NCI-H1694 treated with DMSO at 0.1 percent for 48 hours (cell line): Measurements from ENCODE around the gene APH1A.
"Not testable (repeated sequence)": the region's sequence is repeated elsewhere in the genome, so short reads cannot be mapped to it uniquely, and the experiment has no call there.

Experiments used
- DNase-seq: peaks from one replicate; lab custom pipeline; 2025; lab: John Stamatoyannopoulos, UW

Gene APH1A

GRCh38 chr1:150267896-150268295 is 920 bp downstream of the APH1A start:
- no peak for DNase-seq

- DNase-seq, result no peak
These were observed 5.3 kb downstream of the APH1A start for GRCh38 chr1:150263549-150263948.

- DNase-seq, result no peak
These were observed 6.2 kb downstream of the APH1A start for GRCh38 chr1:150262388-150263320.

- DNase-seq, result no peak
These were observed 7.4 kb downstream of the APH1A start for GRCh38 chr1:150261367-150261766.

- DNase-seq, result no peak
These were observed 8.8 kb downstream of the APH1A start for GRCh38 chr1:150259758-150260669.

- DNase-seq, result no peak
These were observed 9.6 kb downstream of the APH1A start for GRCh38 chr1:150259217-150259616.

- DNase-seq, result no peak
These were observed 10.9 kb downstream of the APH1A start, which contains the start of gene CA14 for GRCh38 chr1:150257624-150258585. CA14 (plus strand) TSS chr1:150257774; CDS start chr1:150258129, 355 bp downstream.

- DNase-seq, result no peak
These were observed 12.1 kb downstream of the APH1A start for GRCh38 chr1:150256554-150257341.

- DNase-seq, result no peak
These were observed 12.6 kb downstream of the APH1A start for GRCh38 chr1:150256198-150256553.

- DNase-seq, result no peak
These were observed 18.9 kb downstream of the APH1A start for GRCh38 chr1:150249936-150250335.

GRCh38 chr1:150243003-150243402 is 25.8 kb downstream of the APH1A start:
- no peak for DNase-seq

GRCh38 chr1:150237746-150238145 is 31.1 kb downstream of the APH1A start:
- DNase-seq, result no peak

- not testable (repeated sequence) for DNase-seq
These were observed 31.6 kb downstream of the APH1A start for GRCh38 chr1:150237176-150237575.

GRCh38 chr1:150236614-150237100 is 32.2 kb downstream of the APH1A start:
- DNase-seq, result peak; percentile 35

GRCh38 chr1:150235852-150236613 is 32.8 kb downstream of the APH1A start, which contains the start of gene ANP32E:
ANP32E (minus strand) TSS chr1:150236112; CDS start chr1:150235786, 326 bp downstream.
- peak; percentile 100 for DNase-seq

- no peak for DNase-seq
These were observed 33.4 kb downstream of the APH1A start for GRCh38 chr1:150235294-150235851.

GRCh38 chr1:150234566-150235293 is 34.1 kb downstream of the APH1A start:
- DNase-seq, result peak; percentile 74

GRCh38 chr1:150234309-150234565 is 34.6 kb downstream of the APH1A start:
- DNase-seq, result no peak
